KMS-11 (cell line): ENCODE results near the gene SORCS2.

ENCODE experiments used
- H2AFZ ChIP-seq: fragments of 200-600 bp; sonication (generic); 2 replicates; pipeline ENCODE4 v1.6.1; 2016; ENCODE audit warnings: antibody characterized with exemption, mixed run types, low read depth
- H3K27ac ChIP-seq: fragments of 200-600 bp; sonication (generic); 2 replicates; pipeline ENCODE4 v1.6.1; 2016; ENCODE audit warnings: mild to moderate bottlenecking, mixed run types
- H3K27me3 ChIP-seq: fragments of 200-600 bp; sonication (generic); 2 replicates; pipeline ENCODE4 v1.6.1; 2017; ENCODE audit warnings: mild to moderate bottlenecking, low read depth, mixed run types, moderate library complexity; ENCODE audit not compliant: insufficient read depth
- H3K36me3 ChIP-seq: fragments of 200-600 bp; sonication (generic); 2 replicates; pipeline ENCODE4 v1.6.1; 2017; ENCODE audit warnings: mild to moderate bottlenecking, mixed run types; ENCODE audit not compliant: insufficient read depth
- H3K4me1 ChIP-seq: fragments of 200-600 bp; sonication (generic); 2 replicates; pipeline ENCODE4 v1.6.1; 2016; ENCODE audit warnings: mild to moderate bottlenecking, low read depth, mixed run types; ENCODE audit not compliant: poor library complexity, severe bottlenecking
- H3K4me2 ChIP-seq: fragments of 200-600 bp; sonication (generic); 2 replicates; pipeline ENCODE4 v1.7.0; 2016; ENCODE audit warnings: mild to moderate bottlenecking, mixed run types
- H3K4me3 ChIP-seq: fragments of 200-600 bp; sonication (generic); IDR thresholded peaks from 2 replicates; pipeline ENCODE4 v1.6.1; 2017; ENCODE audit warnings: low read depth, low read length, mixed read lengths; ENCODE audit not compliant: insufficient read depth
- H3K79me2 ChIP-seq: fragments of 200-600 bp; sonication (generic); 2 replicates; pipeline ENCODE4 v1.6.1; 2016; ENCODE audit warnings: low read depth, mixed run types; ENCODE audit not compliant: insufficient read depth
- H3K9ac ChIP-seq: fragments of 200-600 bp; sonication (generic); 2 replicates; pipeline ENCODE4 v1.6.1; 2016; ENCODE audit warnings: mild to moderate bottlenecking, mixed run types
- H4K20me1 ChIP-seq: fragments of 200-600 bp; sonication (generic); 2 replicates; pipeline ENCODE4 v1.6.1; 2016; ENCODE audit warnings: mild to moderate bottlenecking, mixed run types; ENCODE audit not compliant: insufficient read depth
- CTCF ChIP-seq: fragments of 200-600 bp; sonication (generic); conservative IDR thresholded peaks from 2 replicates; pipeline ENCODE4 v1.6.1; 2017; ENCODE audit warnings: low read depth, mild to moderate bottlenecking, antibody characterized with exemption, low read length, moderate library complexity, mixed read lengths

Gene SORCS2

GRCh38 chr4:7559741-7560395 lies 367.5 kb downstream of the SORCS2 start:
- H3K27ac ChIP-seq, result no peak overlapping the region
- H3K36me3 ChIP-seq, result no peaks in the 10 kb centered on the region
- H3K79me2 ChIP-seq, result no peaks in the 10 kb centered on the region
- no peak overlapping the region for H3K9ac ChIP-seq
- no peaks in the 10 kb centered on the region for H3K4me1 ChIP-seq
- no peak for TF ChIP-seq CTCF
- H4K20me1 ChIP-seq, result no peaks in the 10 kb centered on the region
- no peak overlapping the region for H2AFZ ChIP-seq
- no peak overlapping the region for H3K4me3 ChIP-seq
- H3K4me2 ChIP-seq, result no peak overlapping the region
- no peaks in the 10 kb centered on the region for H3K27me3 ChIP-seq

GRCh38 chr4:7561557-7561956 lies 369.2 kb downstream of the SORCS2 start:
- no peak overlapping the region for H3K27ac ChIP-seq
- no peaks in the 10 kb centered on the region for H3K27me3 ChIP-seq
- no peaks in the 10 kb centered on the region for H3K4me1 ChIP-seq
- H3K4me2 ChIP-seq, result no peak overlapping the region
- no peak overlapping the region for H2AFZ ChIP-seq
- H3K79me2 ChIP-seq, result no peaks in the 10 kb centered on the region
- no peak overlapping the region for H3K4me3 ChIP-seq
- H4K20me1 ChIP-seq, result no peaks in the 10 kb centered on the region
- H3K36me3 ChIP-seq, result no peaks in the 10 kb centered on the region
- H3K9ac ChIP-seq, result no peak overlapping the region
- TF ChIP-seq CTCF, result no peak

- TF ChIP-seq CTCF, result no peak
- Histone ChIP-seq H3K4me1 (no peaks in the 10 kb centered on the region), H3K4me2 (no peak overlapping the region), H4K20me1 (no peaks in the 10 kb centered on the region), H3K27ac (no peak overlapping the region), H3K79me2 (no peaks in the 10 kb centered on the region), H3K27me3 (no peaks in the 10 kb centered on the region), H3K36me3 (no peaks in the 10 kb centered on the region), H3K9ac (no peak overlapping the region), H3K4me3 (no peak overlapping the region), H2AFZ (no peak overlapping the region)
Observed at GRCh38 chr4:7564242-7564641, 371.9 kb downstream of the SORCS2 start.

GRCh38 chr4:7565483-7565882 lies 373.1 kb downstream of the SORCS2 start:
- no peak overlapping the region for H3K4me2 ChIP-seq
- no peak for TF ChIP-seq CTCF
- no peaks in the 10 kb centered on the region for H4K20me1 ChIP-seq
- no peak overlapping the region for H2AFZ ChIP-seq
- no peaks in the 10 kb centered on the region for H3K4me1 ChIP-seq
- H3K36me3 ChIP-seq, result no peaks in the 10 kb centered on the region
- no peaks in the 10 kb centered on the region for H3K79me2 ChIP-seq
- no peak overlapping the region for H3K9ac ChIP-seq
- H3K27me3 ChIP-seq, result no peaks in the 10 kb centered on the region
- no peak overlapping the region for H3K27ac ChIP-seq
- H3K4me3 ChIP-seq, result no peak overlapping the region
